ENCODE data around the gene DGAT2. TPM values are rescaled to one million over a fixed set of nuclear protein-coding genes. Genes with fewer than 3 reads are reported as not detected.

DGAT2 gene
- total RNA-seq, 1 donor from 2014 or later = 79.3 TPM

- no peak for DNase-seq
Measured at GRCh38 chr11:75801362-75802020, 32.9 kb downstream of the DGAT2 start.

DNA sequence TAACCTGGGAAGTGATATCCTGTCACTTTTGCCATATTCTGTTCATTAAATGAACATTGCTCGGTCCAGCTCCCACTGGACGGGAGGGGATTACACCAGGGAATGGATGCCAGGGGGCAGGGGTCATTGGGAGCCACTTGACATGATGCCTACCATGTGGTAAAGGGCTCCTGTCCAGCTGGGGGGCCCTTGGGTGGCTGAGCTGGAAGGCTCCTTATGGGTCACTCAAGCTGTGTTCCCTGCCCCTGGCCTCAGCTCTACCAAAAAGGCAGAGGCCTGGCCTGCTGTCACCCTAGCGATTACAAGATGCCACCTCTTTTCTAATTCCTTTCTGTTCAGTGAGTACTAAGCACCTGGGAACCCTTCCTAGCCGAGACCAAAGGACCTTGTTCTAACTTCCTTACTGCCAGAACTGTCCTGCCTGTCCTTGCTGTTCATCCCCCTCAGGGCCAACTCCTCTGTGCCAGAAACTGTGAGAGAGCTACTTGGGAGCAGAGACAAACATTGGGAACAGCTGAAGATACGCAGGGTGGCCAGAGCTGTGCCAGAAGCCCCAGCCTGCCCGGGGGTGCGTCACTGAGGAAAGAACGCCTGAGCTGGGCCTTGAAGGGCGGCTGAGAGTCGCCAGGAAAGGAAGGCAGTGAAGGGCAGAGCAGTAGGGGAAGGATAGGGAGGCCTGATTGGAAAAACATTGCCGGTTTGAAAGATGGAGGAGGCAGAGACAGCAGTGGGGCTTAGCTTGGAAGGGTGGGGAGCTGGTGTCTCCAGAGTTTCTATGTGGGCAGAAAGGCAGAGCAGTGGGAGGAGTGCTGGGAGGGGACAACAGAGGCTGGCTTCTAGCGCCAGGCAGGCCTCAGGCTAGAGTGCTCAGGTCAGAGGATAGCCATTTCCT is 33.7 kb downstream of the DGAT2 start:
- DNase-seq = no peak

- DNase-seq = peak; percentile 66
Measured at GRCh38 chr11:75802913-75803820, 34.6 kb downstream of the DGAT2 start.

DNA sequence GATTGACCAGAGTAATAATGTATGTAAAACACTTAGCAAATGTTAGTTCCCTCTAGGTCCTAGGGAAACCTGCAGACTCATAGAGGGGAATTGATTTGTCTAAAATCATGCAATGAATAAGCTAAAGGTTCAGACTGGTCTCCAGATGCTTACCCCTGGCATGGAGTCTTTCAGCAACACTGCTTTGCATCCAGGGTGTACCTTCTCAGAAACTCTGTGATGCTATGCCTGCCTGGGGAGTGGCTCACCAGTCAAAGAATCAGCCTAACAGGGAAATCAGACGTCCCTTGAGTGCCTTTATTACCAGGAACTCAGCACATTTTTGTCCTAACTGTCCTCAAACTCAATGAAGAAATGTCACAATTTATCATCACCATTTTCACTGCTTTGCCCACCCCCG is 40.5 kb downstream of the DGAT2 start:
- DNase-seq = no peak

DNA sequence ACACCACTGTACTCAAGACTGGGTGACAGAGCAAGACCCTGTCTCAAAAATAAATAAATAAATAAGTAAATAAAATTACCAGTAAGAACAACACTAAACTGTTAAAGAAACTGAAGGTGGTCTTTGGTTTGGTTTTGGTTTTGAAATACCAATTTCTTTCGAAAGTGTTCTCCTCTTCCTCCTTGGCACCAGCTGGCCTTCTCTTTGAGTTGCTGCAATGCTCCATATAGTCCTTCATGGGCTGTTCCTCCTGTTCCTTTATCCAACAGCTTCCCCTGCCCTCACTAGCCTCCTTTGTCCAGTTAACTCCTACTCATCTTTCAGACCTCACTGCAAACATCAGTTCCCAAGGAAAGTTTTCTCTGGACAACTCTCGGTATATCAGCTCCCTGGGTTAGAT is 41.4 kb downstream of the DGAT2 start:
- no peak for DNase-seq

DNA sequence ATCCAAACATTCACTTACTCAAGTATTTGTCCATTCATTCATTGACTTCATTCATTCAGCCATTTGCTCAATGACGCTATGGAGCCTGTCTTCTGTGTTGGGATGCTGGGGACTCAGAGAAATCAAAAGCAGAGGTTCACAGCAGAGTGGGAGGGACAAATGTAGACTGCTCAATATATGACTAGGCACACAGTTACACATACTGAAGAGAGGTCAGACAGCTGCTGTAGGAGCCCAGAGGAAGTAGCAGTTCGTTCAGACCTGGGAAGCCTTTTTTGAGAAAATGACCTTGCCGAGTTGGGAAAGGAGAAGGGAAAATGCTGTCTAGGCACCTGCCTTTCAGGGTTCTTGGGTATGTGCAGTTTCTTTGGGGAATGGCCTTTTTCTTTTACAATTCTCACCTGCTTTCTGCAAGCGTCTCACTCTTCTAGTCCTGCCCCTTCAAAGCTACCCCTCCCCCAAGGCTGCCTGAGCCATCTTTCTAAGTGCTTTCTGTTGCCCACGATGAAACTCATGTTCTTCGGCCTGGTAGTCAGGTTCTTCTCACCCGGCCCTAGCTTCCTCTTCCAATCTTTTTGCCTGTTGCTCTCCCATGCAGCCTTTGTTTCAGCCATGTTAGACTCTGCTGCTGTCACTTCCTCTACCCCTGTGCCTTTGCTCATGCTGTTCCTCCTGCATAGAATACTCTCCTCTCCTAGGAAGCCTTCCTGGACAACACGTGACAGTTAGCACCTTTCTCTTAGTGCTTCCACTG is 42.2 kb downstream of the DGAT2 start:
- no peak for DNase-seq

DNA sequence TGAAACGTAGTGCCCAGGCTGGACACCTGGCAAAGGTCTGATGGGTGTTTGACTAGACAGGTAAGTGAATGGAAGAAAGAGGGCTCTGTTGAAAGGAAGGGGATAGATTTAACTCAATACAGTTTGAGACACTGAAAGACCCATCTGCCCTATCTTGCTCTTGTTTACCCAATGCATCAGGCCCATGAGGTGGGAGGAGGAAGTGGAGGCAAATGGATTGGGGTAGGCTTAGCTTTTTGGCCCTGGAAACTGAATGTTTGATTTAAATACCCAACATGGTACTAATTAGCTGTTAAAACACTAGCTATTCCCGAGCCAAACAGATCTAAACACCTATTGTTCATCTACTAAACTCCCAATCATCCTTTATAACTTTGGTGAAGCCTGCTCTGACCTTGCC is 42.9 kb downstream of the DGAT2 start:
- no peak for DNase-seq

DNA sequence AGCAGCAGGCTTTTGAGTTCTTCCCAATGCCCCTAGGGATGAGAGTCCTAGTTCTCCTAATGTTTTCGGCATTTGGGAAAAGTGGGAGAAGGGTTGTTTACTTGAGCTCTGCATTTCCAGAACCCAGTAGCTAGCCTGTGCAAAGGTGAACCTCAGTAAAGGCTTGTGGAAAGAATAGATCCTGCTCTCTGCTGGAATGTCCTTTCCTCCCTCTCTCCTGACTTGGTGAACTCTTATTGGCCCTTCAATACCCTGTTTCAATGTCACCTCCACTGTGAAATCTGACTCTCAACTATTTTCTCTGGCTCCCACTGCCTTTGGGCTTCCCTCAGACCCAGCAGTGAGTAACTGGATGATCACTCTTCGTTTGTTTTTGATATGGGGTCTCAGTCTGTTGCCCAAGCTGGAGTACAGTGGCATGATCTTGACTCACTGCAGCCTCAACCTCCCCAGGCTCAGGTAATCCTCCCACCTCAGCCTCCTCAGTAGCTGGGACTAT is 44.0 kb downstream of the DGAT2 start:
- no peak for DNase-seq

- DNase-seq = no peak
Measured at GRCh38 chr11:75813124-75813523, 44.5 kb downstream of the DGAT2 start.

DNA sequence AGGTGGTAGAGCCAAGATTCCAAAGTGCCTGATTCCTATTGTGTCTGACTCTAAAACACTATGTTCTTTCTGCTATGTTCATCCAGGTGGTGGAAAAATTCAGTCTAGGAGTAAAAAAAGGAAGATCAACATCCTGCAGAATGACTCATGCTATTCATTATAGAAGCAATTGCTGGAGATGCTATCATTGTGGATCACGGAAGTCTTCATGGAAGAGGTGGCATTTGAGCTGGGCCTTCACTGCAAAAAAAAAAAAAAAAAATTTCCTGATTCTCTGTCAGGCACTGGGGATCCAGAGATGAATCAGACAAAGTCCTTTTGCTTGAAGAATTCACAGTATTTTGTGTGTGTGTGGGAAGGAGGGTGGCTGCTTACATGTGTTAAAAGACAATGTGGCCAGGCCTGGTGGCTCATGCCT is 45.1 kb downstream of the DGAT2 start:
- DNase-seq = no peak

GRCh38 chr11:75814363-75814676 is 45.7 kb downstream of the DGAT2 start:
- DNase-seq = no peak

DNA sequence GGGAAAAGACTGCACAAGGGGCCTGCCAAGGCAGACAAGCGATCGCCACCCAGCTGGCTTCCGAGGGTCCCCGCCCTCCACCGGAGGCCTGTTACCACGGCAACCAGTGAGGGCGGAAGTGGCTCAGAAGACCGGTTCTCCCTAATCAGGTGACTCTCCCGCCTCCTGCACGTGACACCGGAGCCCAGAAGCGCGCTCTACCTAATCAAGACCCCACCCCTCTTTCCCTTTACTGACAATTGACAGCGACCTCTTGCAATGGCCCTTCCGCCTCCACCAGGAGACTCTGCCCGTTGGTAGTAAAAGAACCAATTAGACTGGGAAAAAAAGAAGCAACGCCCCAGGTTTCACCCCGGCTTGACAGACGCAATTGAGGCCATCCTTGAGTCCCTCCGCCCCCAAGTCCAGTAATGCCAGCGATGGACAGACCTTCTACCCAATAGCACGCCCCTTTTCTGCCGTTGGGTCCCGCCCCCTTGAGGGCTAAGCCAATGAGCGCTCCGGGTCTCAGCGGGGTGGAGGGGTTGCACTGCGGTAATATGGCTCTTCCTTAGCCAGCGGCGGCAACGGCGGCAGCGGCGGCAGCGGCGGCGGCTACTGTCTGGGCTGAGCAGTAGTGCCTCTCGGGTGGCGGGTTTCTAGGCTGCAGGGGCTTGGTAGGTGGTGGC is 46.2 kb downstream of the DGAT2 start, which contains the start of gene UVRAG:
UVRAG (plus strand) TSS at position 534 of the 668 bp plus-strand sequence. CDS start 198 bp downstream, outside the sequence.
- DNase-seq = peak; percentile 99

DNA sequence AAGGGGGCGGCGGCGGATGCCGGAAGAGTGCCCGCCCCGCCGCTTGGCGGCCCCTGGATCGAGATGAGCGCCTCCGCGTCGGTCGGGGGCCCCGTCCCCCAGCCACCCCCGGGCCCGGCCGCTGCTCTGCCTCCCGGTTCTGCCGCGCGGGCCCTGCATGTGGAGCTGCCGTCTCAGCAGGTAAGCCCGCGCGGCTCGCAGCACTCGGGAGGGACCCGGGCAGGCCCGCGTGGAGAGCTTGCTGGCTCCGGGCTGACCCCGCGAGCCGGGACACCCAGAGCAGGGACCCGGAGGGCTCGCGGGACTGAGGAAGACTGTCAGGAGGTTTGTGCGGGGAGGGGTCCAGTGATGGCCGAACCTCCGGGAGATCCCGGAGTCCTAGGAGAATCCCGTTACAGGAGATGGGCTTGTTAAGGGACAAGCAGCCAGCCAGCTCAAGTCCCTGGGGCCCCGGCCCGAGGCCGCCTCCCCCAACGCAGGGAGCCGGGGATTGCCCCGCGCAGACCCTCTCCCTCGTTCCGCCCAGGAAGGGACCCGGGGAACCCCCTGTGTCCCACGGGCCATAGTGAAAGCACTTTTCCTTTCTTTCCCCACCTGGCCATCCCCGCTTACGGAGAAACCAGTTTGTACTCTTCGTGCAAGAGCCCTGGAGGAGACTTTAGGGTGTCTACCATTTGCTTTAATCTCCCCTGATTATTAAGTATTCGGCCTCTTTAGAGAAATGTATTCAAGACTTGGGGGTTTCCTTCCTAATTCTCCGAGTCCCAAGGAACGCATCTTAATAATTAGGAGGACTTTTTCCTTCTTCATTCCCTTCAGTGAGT is 47.0 kb downstream of the DGAT2 start:
- DNase-seq = peak; percentile 39

- DNase-seq = no peak
Measured at GRCh38 chr11:75816561-75817239, 48.1 kb downstream of the DGAT2 start.

- DNase-seq = no peak
Measured at GRCh38 chr11:75820645-75821044, 52.1 kb downstream of the DGAT2 start.

DNA sequence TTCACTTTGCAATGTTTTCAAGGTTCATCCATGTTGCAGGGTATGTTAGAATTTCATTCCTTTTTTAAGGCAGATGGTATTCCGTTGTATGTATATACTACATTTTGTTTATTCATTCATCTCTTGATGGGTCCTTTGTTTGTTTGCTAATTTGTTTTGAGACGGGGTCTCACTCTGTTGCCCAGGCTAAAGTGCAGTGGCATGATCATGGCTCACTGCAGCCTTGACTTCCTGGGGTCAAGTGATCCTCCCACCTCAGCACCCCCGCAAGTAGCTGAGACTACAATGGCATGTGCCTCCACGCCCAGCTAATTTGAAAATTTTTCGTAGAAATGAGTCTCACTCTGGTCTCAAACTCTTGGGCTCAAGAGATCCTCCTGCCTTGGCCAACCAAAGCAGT is 52.6 kb downstream of the DGAT2 start:
- no peak for DNase-seq

- no peak for DNase-seq
Measured at GRCh38 chr11:75822541-75822940, 54.0 kb downstream of the DGAT2 start.

DNA sequence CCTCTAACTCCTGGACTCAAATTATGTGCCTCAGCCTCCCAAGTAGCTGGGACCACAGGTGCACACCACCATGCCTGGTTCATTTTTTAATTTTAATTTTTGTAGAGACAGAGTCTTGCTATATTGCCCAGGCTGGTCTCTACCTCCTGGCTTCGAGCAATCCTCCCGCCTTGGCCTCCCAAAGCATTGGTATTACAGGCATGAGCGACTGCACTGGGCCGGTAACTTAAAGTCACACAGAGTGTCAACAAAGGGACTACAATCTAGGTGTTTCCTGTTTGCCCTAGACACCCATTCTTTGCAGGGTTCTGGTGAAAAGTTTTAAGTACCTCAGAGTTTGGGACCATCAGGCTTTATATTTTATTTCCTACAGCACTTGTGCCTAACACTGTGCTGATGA is 54.8 kb downstream of the DGAT2 start:
- DNase-seq = no peak

DNA sequence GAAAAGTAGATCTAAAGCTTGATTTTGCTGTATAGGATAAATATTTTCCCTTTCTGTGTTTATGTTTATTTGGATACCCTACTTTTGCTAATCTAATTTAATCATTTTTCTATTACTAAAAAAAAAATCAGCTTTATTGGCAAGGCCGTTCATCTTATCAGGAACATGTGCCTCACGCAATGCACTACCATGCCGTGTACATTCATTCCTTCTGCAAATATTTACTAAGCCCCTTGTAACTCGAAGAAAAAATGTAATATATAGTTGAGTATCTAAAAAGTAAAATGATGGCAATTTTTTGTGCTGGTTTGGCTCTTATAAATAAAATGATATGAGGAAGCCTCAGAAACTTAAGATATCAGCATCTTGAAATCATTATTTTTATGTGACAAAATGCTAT is 55.4 kb downstream of the DGAT2 start:
- DNase-seq = peak; percentile 31
